SIG-M5 (cell line): ENCODE results near the gene SLC16A6.
"Not testable (repeated sequence)": the region's sequence is repeated elsewhere in the genome, so short reads cannot be mapped to it uniquely, and the experiment has no call there.

Experiments used
- DNase-seq: peaks from one replicate; lab custom pipeline; 2025; lab: John Stamatoyannopoulos, UW

Gene SLC16A6

DNA sequence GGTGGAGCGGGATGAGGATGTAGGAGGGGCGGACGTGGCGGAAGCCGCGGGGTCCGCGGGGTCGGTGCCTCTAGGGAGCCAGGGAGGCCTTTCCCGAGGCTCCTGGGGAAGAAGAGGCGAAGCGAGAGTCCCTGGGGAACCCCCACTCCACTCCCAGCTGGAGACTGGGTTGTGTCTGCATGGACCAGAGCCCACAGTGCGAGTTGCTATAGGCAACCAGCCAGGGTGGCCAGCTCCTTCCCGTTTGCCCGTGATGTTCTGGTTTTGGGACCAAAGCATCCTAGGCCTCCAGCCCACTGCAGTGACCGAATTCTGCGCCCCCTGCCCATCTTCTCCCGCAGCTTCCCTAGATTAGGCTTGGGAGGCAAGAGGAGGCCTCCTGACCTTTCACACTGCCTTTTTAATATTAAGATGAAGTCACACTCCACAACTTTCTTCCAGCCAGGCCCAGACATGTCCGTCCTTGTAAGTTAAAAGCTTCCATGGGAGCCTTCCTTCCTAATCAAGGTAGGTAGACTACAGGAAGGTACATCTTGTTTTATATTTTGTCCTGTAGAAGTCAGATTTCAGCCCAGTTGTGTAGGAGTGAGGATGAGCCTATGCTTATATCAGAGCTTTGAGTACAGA is 42.6 kb downstream of the SLC16A6 start:
- DNase-seq = no peak

DNA sequence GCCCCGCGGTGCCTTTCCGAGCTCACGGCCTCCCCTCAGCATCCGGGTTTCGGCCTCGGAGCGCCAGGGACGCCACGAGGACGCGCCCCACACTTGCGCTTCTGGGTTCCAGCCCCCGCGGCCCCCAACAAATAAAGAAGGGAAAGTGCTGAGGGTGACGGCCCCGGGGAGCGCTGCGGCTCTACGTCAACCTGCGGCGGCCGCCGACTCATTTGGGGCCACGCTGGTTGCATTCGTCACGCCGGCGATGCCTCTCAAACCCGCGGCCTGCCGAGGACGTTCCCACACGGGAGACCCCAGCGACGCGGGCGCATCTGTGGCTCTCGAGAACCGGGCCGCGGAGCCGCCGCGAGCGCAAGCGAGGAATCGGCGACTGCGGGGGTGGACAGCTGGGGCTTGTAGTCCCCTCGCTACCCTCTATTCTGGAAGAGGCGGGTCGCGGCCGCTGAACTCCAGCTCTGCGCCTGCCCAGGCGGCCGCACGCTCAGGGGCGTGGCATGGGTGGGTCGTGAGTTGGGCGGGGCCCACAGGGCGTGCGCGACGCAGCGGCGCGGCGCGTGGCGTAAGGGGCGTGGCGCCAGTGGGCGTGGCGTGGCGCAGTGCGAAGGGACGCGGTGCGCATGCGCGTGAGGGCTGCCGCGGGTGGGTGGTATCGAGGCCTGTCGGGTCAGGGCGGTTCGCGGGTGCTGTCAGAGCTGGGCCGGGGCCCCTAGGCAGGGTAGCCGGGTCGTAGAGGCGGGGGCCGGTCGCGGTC is 43.3 kb downstream of the SLC16A6 start, which contains the start of gene AMZ2:
TSS of gene AMZ2 (plus strand) at position 599 of the 754 bp plus-strand sequence. CDS start 2,145 bp downstream, outside the sequence.
- DNase-seq = peak; percentile 30

DNA sequence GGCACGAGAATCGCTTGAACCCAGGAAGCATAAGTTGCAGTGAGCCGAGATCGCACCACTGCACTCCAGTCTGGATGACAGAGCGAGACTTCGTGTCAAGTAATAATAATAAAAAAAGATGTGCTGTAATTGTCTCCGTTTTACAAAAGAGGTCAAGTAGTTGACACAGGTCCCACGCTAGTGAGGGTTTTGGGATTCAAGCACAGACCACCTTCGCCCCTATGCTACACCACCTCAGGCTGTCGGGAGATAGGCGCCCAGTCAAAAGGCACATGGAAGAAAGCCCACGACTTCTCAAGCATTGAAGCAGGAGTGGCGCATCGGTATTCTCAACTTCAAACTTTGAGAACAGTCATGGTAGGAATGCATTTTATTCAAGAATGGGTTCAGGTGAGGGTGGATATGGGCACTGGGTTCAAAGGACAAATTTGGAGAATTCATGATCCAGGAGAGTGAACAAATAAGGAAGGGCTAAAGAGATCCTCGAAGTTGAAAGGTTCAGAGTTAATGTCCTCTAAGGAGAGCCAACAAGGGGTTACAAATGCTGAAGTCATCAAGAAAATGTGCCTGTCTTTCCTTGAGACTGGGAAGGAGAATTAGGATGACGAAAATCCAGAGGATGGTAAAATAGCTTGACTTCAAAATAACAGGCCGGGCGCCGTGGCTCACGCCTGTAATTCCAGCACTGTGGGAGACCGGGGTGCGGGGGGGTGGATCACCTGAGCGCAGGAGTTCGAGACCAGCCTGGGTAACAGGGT is 44.5 kb downstream of the SLC16A6 start:
- no peak for DNase-seq

DNA sequence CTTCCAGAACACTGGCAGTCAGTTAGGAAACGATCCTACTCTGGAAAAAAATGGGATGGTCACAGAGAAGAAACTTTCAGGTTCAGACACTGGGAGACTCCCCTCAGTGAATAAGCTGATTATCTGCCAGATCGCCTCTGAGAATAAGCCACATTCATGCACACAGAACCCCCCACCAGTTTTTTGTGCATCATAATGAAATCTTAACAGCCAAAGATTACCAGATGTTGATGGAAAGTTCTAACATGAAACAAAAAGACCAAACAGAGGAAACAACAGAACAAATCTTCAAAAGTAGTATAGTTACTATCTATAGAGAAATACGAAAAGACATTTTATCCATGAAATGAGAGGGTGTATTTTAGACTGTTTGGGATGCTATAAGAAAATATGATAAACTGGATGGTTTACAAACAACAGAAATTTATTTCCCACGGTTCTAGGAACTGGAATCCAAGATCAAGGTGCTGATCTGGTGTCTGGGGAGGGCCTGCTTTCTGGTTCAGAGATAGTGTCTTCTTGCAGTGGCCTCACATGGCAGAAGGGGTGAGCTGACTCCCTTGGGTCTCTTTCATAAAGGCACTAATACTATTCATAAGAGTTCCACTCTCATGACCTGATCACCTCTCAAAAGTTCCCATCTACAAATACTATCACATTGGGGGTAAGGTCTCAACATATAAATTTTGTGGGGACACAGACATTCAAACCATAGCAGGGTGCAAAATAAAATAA is 51.1 kb downstream of the SLC16A6 start:
- DNase-seq = no peak

DNA sequence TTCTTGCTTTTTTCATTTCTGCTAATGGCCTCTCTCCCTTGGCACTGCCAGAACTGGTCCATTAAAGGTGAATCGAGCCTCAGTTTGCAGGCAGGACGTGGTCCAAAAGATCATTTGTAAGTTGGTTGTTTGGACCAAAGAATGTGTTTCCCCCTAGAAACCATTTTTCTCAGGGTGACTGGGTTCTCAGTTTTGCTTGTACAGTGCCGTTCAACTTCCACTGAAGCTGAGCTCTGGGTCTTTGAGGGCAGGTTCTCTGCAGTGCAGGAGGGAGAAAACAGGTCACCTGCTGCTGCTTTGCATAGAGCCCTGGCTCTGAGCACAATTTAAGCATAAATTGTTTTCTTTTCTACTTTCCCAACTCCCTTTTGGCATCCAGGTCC is 52.1 kb downstream of the SLC16A6 start:
- DNase-seq = no peak

DNA sequence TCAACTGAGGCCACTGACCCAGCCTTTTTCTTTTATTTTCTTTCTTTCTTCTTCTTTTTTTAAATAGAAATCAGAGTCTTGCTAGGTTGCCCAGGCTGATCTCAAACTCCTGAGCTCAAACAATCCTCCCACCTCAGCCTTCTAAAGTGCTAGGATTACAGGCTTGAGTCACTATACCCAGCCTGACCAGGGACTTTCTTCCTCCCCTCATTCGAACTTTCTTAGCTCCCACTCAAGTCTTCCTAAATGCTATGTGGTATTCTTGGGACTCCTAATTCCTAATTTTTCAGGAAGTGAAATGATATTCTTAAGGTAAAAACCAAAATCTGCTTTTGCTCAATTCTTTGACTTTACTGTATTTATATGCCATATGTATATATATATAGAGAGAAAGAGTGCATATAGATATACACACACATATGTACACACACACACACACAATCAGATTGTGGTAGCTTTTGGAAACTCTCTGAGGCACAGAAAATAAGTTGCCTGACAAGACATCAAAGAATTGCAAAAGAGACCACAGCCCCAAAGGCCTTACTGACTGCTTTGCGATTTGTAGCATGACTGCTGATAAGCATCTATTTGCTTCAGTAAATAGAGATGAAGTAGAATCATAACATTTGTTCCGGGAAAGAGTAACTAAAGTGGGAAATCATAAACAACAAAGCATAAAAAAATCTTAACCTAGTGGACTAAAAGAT is 52.6 kb downstream of the SLC16A6 start:
- DNase-seq = no peak

DNA sequence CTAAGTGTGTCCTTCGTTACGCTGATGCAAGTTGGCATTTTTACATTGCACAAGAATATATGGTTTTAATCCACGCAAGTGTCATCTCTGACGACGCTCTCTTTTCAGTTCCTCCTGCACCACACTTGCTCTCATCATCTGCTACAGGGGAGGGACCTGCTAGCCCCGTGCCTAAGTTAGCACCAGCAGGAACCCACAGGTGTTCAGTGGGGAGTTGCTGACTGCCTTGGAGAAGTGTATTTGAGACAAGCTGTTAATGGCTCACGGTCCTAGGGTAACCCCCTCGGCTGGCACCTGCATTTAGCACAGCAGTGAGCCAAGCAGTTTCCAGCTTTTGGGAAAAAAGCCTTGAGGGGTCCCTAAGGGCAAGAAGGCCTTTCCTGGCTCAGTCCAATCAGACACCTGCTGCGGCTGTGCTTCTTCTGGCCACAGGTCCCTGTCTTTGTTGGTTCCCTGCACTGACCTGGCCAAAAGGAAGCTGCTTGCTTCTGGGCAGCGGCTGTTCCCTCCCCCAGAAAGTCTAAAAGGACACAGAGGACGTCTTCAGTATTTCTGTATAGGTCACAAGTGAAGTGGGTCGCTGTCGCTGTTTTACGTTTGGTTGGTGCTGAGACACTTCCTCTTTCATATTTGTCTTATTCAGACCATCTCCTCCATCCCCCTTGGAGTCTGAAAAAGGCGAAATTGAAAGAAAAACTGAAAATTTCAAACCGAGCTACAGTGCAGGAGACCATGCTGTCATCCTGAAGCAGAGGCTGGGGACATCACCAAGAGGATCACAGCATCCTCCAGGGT is 53.4 kb downstream of the SLC16A6 start:
- peak; percentile 81 for DNase-seq

DNA sequence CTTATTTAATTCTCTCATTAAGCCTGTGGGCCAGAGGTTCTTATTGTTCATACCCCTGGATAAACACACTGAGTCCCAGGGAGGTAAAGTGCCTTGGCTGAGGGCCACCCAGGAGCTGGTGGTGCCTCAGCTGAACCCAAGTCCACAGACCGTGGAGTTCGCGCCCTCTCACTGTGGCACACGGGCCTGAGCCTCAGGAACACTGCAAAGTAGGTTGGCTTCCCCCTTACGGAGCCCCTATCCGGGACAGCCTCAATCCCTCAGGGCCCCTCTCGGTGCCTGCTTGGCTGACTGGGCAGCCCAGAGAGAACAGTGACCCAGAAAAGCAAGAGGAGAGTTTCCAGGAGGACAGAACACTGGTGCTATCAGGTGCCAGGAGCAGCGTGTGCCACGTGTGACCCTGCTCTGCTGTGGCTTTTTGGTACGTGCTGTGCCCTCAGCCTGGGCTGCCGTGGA is 55.6 kb downstream of the SLC16A6 start:
- DNase-seq = not testable (repeated sequence)

DNA sequence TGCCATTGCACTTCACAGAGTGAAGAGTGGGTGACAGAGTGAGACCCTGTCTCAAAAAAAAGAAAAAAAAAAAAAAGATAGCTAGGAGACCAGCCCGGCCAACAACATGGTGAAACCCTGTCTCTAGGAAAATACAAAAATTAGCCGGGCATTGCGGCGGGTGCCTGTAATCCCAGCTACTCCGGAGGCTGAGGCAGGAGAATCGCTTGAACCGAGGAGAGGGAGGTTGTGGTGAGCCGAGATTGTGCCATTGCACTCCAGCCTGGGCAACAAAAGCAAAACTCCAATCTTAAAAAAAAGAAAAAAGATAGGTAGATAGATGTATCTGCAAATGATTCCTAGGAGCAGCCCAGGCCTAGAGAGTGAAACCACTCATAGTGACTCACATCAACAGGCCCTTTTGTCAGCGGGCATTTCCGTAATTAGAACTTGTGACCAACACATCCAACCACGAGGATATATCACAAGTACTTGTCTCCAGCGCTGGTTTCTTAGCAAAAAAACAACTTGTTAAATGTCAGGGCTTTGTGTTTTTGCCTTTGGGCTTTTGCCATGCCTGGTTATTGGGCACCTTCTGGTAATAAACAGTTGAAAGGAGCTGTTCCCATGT is 56.1 kb downstream of the SLC16A6 start:
- DNase-seq = not testable (repeated sequence)

DNA sequence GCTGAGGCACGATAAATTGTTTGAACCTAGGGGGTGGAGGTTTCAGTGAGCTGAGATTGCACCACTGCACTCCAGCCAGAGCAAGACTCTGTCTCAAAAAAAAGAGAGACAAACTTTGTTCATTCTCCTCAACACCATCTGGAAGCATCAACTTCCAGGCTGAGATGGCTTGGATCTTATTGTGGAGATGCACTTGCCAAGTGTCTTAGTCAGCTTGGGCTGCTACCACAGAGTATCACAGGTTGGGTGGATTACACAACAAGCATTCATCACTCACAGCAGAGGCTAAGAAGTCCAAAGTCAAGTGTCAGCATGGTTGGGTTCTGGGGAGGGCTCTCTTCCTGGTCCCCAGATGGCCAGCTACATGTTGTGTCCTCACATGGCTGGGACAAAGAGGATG is 58.2 kb downstream of the SLC16A6 start:
- not testable (repeated sequence) for DNase-seq

DNA sequence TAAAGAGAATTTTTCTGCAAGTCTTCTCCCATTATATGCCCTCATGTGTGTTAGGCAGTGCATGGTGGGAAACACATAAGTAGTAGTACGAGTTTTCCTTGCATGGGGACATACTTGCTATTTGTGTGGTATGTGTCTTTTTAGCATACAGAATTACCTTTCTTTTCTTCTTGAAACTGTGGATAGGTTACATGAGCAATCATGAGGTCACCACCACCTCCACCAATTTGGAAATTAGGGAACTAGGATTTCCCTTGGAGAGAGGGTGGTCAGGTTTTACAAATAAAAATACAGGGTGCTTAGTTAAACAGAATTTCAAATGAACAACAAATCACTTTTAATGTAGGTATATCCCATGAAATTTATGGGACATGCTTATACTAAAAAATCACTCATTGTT is 59.4 kb downstream of the SLC16A6 start:
- DNase-seq = no peak

DNA sequence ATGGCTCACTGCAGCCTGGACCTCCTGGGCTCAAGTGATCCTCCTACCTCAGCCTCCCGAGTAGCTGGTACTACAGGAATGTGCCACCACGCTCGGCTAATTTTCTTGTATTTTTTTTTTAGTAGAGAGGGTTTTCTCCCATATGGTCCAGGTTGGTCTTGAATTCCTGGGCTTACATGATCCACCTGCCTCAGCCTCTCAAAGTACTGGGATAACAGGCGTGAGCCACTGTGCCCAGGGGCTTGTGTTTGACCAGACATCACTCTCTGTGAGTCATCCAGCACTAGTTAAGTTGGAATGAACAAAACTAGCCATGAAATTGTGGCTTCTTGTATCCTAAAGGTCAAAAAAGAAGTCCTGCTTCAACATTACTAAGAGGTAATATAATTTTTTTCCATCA is 59.8 kb downstream of the SLC16A6 start:
- DNase-seq = not testable (repeated sequence)

DNA sequence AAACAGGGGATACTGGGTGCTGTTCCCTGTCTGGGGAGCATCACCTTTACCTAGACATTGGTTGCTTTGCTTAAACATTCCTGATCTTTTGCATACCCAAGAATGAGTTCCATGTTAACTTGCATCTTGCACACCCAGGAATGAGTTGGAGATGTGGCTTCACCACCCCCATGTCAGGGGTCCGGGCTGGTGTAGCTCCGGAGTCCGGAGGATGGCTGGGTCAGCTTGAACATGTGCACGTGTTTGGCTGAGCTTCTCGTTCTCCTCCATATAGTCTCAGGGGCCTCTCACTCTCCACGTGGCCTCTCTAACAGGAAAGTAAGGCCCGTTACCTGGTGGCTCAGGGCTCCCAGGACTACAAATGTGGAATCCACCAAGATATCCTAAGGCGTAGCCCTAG is 61.3 kb downstream of the SLC16A6 start:
- DNase-seq = no peak

DNA sequence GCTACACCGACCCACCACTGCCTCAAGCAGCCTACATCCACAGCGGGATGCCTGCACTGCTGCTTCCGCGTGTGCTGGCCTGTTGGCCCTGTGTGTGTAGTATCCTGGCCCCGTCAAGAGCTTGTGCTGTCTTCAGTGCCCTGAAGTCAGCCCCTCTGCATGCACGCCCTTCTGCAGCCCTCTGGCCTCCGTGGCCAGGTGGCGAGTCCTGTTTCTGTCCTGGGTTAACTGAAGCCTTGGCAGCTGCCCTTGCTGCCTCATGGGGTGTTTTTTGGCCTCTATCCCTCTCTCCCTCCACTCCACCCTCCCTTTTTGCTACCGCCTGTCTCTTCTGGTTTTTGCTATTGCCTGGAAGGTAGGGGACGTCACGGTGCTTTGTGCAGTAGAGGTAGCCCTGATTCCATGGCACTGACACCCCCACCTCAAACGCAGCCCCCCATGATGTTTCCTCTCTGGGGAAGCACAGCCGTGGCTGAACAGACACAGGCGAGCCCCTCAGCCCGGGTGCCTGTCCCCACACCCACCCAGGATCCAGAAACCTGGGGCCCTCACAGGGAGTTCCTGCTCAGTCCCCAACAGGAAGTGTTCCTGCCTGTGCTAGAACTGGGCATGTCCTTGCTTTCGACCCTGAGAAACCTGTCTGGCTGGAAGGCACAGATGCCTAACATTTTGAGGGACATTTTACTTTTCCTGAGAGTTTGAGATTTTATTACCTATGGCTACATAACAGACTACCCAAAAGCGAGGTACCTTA is 61.9 kb downstream of the SLC16A6 start:
- no peak for DNase-seq

DNA sequence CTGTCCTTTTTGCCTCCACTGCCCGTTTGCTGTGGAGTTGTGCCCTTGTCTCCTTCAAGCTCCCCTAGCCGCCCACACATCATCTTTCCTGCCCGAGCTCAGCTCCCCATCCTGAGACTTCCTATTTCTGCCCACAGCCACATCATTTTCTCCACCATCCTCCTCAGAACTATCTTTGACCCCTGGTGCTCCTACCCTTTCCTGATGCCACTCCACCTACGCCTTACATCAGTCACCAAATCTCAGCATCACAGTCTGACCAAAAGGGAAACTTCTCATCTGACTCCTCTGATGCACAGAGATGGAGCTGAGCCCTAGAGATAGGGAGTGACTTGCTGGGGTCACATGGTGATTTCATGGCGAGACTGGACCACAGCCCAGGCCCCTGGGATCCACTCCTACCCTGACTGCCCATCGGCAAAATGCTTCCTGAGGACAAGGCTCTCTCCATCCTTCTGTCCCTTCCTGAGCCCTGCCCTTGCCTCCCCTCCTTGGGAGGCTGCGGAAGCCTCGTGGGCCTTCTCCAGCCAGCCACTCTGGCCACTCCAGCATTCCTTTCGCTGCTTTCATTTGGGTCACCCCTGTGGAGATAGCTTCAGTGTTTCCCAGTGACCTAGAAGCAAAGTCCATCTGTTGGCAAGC is 62.8 kb downstream of the SLC16A6 start:
- not testable (repeated sequence) for DNase-seq

DNA sequence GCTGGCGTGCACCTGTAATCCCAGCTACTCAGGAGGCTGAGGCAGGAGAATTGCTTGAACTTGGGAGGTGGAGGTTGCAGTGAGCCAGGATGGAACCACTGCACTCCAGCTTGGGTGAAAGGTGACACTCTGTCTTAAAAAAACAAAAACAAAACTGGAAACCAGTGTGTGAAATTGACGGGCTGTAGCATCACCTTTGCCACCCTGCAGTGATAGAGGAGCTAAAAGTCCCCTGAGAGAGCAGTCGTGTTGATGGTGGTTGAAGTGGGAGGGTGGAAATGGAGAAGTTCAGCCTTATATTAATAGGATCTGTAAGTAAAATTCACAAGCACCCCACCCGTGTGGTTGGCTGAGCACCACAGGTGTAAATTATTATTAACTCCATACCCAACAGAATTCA is 65.9 kb downstream of the SLC16A6 start:
- not testable (repeated sequence) for DNase-seq

DNA sequence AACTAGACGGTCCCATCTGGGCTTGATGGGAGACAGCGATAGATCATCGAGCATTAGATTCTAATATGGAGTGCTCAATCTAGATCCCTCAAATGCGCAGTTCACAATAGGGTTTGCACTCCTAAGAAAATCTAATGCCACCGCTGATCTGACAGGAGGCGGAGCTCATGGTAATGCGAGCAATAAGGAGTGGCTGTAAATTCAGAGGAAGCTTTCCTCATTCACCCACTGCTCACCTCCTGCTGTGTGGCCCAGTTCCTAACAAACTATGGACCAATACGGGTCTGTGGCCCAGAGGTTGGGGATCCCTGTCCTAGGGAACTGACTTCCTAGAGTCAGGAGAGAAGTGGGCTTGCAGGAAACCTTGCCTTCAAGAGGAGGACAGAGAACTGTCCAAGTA is 68.3 kb downstream of the SLC16A6 start:
- DNase-seq = no peak

DNA sequence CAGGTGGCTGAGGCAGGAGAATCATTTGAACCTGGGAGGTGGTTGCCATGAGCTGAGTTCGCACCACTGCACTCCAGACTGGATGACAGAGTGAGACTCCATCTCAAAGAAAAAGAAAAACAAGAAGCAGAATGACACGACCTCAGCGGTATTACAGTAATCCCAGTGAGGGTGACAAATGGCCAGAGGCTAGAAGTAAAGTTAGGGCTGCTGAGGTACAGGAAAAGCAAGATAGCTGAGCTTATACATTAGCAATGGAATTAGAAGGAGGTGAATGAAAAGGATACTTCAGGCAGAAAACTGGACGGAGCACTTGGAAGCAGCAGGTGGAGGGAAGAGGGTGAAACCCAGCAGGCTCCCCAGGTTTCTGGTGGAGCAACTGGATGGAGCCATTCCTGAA is 69.1 kb downstream of the SLC16A6 start:
- no peak for DNase-seq

DNA sequence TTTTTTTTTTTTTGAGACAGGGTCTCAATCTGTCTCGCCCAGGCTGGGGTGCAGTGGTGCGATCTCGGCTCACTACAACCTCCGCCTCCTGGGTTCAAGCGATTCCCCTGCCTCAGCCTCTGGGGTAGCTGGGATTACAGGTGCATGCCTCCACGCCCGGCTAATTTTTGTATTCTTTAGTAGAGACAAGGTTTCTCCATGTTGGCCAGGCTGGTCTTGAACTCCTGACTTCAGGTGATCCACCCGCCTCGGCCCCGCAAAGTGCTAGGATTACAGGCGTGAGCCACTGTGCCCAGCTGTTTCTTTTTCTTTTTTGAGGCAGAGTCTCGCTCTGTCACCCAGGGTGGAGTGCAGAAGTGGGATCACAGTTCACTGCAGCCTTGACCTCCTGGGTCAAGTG is 70.1 kb downstream of the SLC16A6 start:
- not testable (repeated sequence) for DNase-seq
